Ishikawa (cell line): ENCODE data around the gene RBM44.

Source experiments
- CEBPB ChIP-seq: IDR thresholded peaks from 2 replicates; pipeline ENCODE4 v1.6.1; 2012
- CREB1 ChIP-seq: IDR thresholded peaks from 2 replicates; pipeline ENCODE4 v1.6.1; 2012; ENCODE audit warnings: low read depth
- EGR1 ChIP-seq: IDR thresholded peaks from 2 replicates; pipeline ENCODE4 v1.6.1; 2012
- EP300 ChIP-seq: IDR thresholded peaks from 2 replicates; pipeline ENCODE4 v1.6.1; 2012; ENCODE audit warnings: borderline replicate concordance
- FOXM1 ChIP-seq: IDR thresholded peaks from 2 replicates; pipeline ENCODE4 v1.6.1; 2012; ENCODE audit warnings: low read depth, borderline replicate concordance
- NFIC ChIP-seq: IDR thresholded peaks from 2 replicates; pipeline ENCODE4 v1.6.1; 2012
- RAD21 ChIP-seq: IDR thresholded peaks from 2 replicates; pipeline ENCODE4 v1.6.1; 2012; ENCODE audit warnings: low read depth
- TAF1 ChIP-seq: IDR thresholded peaks from 2 replicates; pipeline ENCODE4 v1.6.1; 2012; ENCODE audit warnings: low read depth, mild to moderate bottlenecking
- TCF12 ChIP-seq: IDR thresholded peaks from 2 replicates; pipeline ENCODE4 v1.6.1; 2012; ENCODE audit warnings: low read depth
- TEAD4 ChIP-seq: IDR thresholded peaks from 2 replicates; pipeline ENCODE4 v1.6.1; 2012
- YY1 ChIP-seq: IDR thresholded peaks from 2 replicates; pipeline ENCODE4 v1.6.1; 2012; ENCODE audit warnings: low read depth
- ZBTB7A ChIP-seq: IDR thresholded peaks from 2 replicates; pipeline ENCODE4 v1.6.1; 2012; ENCODE audit warnings: low read depth
- TF ChIP-seq, protein P1 (sequence below): IDR thresholded peaks from 2 replicates; pipeline ENCODE4 v1.6.1; 2012
- TF ChIP-seq, protein P2 (sequence below): IDR thresholded peaks from 2 replicates; pipeline ENCODE4 v1.6.1; 2012; ENCODE audit warnings: low read depth, mild to moderate bottlenecking
- TF ChIP-seq, protein P3 (sequence below): IDR thresholded peaks from 2 replicates; pipeline ENCODE4 v1.6.1; 2012

RBM44 gene

DNA sequence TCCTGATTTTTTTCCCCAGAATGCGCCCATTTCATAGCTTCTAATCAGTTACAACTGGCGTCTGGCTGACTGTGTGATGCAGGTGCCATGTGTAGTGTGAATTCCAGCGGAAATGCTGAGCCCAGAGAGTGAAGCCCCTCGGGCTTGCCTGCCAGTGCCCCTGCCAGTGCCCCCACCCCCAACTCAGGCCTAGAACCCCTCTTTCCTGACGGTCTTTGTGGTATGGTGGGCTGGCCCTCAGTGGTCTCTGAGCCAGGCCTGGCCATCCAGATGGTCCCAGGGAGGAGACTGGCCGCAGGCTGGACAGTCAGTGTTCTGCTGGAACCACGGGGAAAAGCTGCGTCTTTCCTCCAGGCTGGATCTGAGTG lies 63.9 kb downstream of the RBM44 start:
- TF ChIP-seq TCF12: no peak
- no peak for TF ChIP-seq CREB1
- TF ChIP-seq TEAD4: no peak
- TF ChIP-seq EP300: no peak
- no peak for TF ChIP-seq CEBPB
- TF ChIP-seq TAF1: no peak
- no peak for TF ChIP-seq YY1
- TF ChIP-seq, protein P1, sequence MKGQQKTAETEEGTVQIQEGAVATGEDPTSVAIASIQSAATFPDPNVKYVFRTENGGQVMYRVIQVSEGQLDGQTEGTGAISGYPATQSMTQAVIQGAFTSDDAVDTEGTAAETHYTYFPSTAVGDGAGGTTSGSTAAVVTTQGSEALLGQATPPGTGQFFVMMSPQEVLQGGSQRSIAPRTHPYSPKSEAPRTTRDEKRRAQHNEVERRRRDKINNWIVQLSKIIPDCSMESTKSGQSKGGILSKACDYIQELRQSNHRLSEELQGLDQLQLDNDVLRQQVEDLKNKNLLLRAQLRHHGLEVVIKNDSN: no peak
- TF ChIP-seq ZBTB7A: no peak
- TF ChIP-seq, protein P2, sequence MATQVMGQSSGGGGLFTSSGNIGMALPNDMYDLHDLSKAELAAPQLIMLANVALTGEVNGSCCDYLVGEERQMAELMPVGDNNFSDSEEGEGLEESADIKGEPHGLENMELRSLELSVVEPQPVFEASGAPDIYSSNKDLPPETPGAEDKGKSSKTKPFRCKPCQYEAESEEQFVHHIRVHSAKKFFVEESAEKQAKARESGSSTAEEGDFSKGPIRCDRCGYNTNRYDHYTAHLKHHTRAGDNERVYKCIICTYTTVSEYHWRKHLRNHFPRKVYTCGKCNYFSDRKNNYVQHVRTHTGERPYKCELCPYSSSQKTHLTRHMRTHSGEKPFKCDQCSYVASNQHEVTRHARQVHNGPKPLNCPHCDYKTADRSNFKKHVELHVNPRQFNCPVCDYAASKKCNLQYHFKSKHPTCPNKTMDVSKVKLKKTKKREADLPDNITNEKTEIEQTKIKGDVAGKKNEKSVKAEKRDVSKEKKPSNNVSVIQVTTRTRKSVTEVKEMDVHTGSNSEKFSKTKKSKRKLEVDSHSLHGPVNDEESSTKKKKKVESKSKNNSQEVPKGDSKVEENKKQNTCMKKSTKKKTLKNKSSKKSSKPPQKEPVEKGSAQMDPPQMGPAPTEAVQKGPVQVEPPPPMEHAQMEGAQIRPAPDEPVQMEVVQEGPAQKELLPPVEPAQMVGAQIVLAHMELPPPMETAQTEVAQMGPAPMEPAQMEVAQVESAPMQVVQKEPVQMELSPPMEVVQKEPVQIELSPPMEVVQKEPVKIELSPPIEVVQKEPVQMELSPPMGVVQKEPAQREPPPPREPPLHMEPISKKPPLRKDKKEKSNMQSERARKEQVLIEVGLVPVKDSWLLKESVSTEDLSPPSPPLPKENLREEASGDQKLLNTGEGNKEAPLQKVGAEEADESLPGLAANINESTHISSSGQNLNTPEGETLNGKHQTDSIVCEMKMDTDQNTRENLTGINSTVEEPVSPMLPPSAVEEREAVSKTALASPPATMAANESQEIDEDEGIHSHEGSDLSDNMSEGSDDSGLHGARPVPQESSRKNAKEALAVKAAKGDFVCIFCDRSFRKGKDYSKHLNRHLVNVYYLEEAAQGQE: no peak

DNA sequence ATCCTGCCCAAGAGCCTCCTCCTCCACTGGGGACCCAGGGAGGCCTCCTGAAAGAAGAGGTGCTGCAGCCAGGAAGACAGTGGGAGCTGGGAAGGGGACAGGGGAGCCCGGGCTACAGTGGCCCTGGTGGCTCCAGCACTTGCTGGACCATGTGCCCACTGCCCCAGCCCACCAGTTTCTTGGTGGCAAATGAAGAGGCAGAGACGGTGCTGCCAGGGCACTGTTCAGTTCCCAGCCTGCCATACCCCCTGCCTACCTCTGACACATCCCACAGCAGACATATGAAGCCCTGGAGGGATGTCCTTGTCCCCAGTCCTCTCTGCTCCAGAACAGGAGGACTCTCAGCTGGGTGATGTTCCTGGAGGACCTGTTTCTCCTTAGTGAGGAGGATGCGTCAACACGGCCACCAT lies 64.5 kb downstream of the RBM44 start:
- no peak for TF ChIP-seq CEBPB
- TF ChIP-seq, protein P3, sequence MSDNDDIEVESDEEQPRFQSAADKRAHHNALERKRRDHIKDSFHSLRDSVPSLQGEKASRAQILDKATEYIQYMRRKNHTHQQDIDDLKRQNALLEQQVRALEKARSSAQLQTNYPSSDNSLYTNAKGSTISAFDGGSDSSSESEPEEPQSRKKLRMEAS: no peak
- no peak for TF ChIP-seq EGR1
- no peak for TF ChIP-seq NFIC
- TF ChIP-seq, protein P2: no peak
- TF ChIP-seq, protein P1: no peak
- no peak for TF ChIP-seq TAF1
- no peak for TF ChIP-seq YY1
- no peak for TF ChIP-seq RAD21
- no peak for TF ChIP-seq FOXM1
- TF ChIP-seq TCF12: no peak
- TF ChIP-seq ZBTB7A: no peak
- TF ChIP-seq CREB1: no peak
- TF ChIP-seq TEAD4: no peak
- TF ChIP-seq EP300: no peak

DNA sequence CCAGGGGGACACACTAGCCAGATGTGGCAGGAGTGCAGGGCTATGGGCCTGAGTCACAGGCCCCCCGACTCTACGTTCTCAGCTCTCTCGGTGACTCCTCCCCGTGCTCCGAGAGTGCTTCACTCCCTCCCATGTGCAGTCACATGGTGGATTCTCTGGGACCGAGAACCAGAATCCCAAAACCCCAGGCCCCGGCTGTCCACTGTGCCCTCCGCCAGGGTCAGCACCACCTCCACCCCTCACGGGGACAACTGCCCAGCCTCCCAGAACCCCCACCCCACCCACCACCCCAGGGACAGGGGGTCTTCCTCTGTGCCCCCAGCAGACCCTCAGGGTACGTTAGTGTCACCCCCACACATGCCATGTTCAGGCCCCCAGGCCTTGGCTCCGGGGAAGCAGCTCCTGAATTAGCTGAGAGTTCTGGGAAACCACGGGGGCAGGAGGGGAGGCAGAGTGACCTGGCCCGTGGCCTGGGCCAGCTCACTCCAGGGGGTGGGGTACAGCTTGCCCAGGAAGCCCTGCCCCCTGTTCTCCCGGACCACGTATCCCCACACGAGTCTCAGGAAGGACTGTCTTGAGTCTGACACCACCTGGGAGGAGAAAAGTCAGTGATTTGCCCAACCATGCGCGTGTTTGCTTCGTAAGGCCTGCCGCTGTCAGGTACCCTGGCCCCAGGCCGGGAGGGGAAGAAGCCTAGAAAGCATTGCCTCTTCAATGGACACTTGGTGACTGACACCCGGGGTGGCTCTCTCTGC lies 65.3 kb downstream of the RBM44 start:
- no peak for TF ChIP-seq CEBPB
- no peak for TF ChIP-seq TAF1
- TF ChIP-seq, protein P1: no peak
- no peak for TF ChIP-seq RAD21
- no peak for TF ChIP-seq FOXM1
- TF ChIP-seq EGR1: no peak
- TF ChIP-seq NFIC: no peak
- TF ChIP-seq, protein P2: no peak
- TF ChIP-seq YY1: no peak
- no peak for TF ChIP-seq CREB1
- TF ChIP-seq ZBTB7A: no peak
- TF ChIP-seq, protein P3: no peak
- no peak for TF ChIP-seq EP300
- no peak for TF ChIP-seq TEAD4
- no peak for TF ChIP-seq TCF12

DNA sequence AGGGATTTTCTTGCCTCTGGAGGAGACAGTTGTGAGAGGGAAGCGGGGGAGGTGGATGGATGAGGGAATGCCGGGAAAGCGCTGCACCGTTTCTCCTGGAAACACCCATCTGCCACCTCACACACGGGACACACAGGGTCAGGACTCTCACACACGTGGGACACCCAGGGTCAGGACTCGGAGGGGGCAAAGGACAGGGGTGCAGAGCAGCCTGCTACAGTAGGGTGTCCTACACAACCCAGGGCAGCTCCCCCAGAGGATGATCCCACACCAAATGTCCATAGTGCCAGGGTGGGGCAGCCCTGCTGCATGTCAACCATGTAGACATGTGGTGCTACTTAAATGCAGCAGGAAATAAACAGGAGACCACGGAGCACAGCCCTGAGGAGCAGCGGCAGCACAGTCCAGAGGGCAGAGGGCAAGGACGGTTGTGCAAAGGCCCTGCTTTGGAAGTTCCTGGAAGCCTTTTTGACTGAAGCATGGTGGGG lies 65.9 kb downstream of the RBM44 start:
- TF ChIP-seq, protein P2: no peak
